Naive thymus-derived CD4-positive, alpha-beta T cell (primary cell): Measurements from ENCODE around the gene MAP3K13. TPM values are rescaled to one million over a fixed set of nuclear protein-coding genes. Genes with fewer than 3 reads are reported as not detected.

Experiments used
- ATAC-seq: fragments of 150-1000 bp; cut with Tn5 transposase; 2 replicates; pipeline ENCODE4 v1.10.0; 2021; ENCODE audit warnings: mild to moderate bottlenecking, moderate library complexity
- CTCF ChIA-PET: fragments of 350-600 bp; sonication (Branson Sonifier 250); formaldehyde crosslinking; loops from one replicate; lab custom pipeline; 2021; ENCODE audit warnings: antibody characterized with exemption; lab: Charles Lee
- POLR2A ChIA-PET: fragments of 350-600 bp; sonication (Branson Sonifier 250); formaldehyde crosslinking; loops from one replicate; lab custom pipeline; 2021; ENCODE audit warnings: antibody characterized with exemption, inconsistent platforms; lab: Charles Lee
- DNase-seq, 9 donors: peaks; one replicate each; pipeline versions ENCODE4 v3.0.0 to v3.0.0-alpha.2; 2020 to 2022; ENCODE audit warnings: mixed read lengths in 1 of 9
- H3K27ac ChIP-seq: one replicate; pipeline ENCODE4 v1.7.0; 2013; ENCODE audit warnings: mild to moderate bottlenecking, low read depth, low read length, moderate library complexity
- H3K27me3 ChIP-seq, 2 donors: one replicate each; pipeline ENCODE4 v1.7.0; 2013; ENCODE audit warnings: low read length in 2 of 2, mild to moderate bottlenecking in 2 of 2, moderate library complexity in 2 of 2; ENCODE audit not compliant: control insufficient read depth in 2 of 2, insufficient read depth in 2 of 2
- H3K36me3 ChIP-seq, 3 experiments: 1 replicate in 2 of 3; 2 replicates in 1 of 3; pipeline ENCODE4 v1.7.0; 2013; ENCODE audit warnings: low read length in 3 of 3, mild to moderate bottlenecking in 3 of 3, moderate library complexity in 1 of 3; ENCODE audit not compliant: insufficient read depth in 3 of 3, control insufficient read depth in 2 of 3
- H3K4me1 ChIP-seq, 2 donors: one replicate each; pipeline ENCODE4 v1.7.0; 2013; ENCODE audit warnings: low read length in 2 of 2, mild to moderate bottlenecking in 2 of 2, moderate library complexity in 1 of 2; ENCODE audit not compliant: control insufficient read depth in 2 of 2, insufficient read depth in 2 of 2
- H3K4me3 ChIP-seq: 2 replicates; pipeline ENCODE4 v1.7.0; 2013; ENCODE audit warnings: mild to moderate bottlenecking, low read length
- H3K9me3 ChIP-seq, 3 experiments: 1 replicate in 2 of 3; 2 replicates in 1 of 3; pipeline ENCODE4 v1.7.0; 2013; ENCODE audit warnings: low read length in 3 of 3; ENCODE audit not compliant: control insufficient read depth in 2 of 3
- H3K27ac Mint-ChIP-seq, 9 donors: one replicate each; pipeline ENCODE4 v1.8.0; 2020 to 2022; ENCODE audit warnings: mixed read lengths in 9 of 9, mild to moderate bottlenecking in 8 of 9, moderate library complexity in 5 of 9, inconsistent platforms in 2 of 9
- H3K27me3 Mint-ChIP-seq, 5 donors: one replicate each; pipeline ENCODE4 v1.8.0; 2021 to 2022; ENCODE audit warnings: mixed read lengths in 5 of 5, mild to moderate bottlenecking in 1 of 5
- H3K36me3 Mint-ChIP-seq, 5 donors: one replicate each; pipeline ENCODE4 v1.8.0; 2020 to 2022; ENCODE audit warnings: mixed read lengths in 5 of 5, mild to moderate bottlenecking in 3 of 5, inconsistent platforms in 1 of 5
- H3K4me1 Mint-ChIP-seq, 7 donors: one replicate each; pipeline ENCODE4 v1.8.0; 2020 to 2022; ENCODE audit warnings: mixed read lengths in 7 of 7, mild to moderate bottlenecking in 3 of 7, inconsistent platforms in 1 of 7
- H3K4me3 Mint-ChIP-seq, 10 donors: one replicate each; pipeline ENCODE4 v1.8.0; 2020 to 2022; ENCODE audit warnings: mild to moderate bottlenecking in 10 of 10, mixed read lengths in 10 of 10, moderate library complexity in 6 of 10, inconsistent platforms in 2 of 10
- H3K9me3 Mint-ChIP-seq, 11 donors: one replicate each; pipeline ENCODE4 v1.8.0; 2020 to 2022; ENCODE audit warnings: mixed read lengths in 11 of 11, mild to moderate bottlenecking in 4 of 11, inconsistent platforms in 1 of 11, moderate library complexity in 1 of 11
- intact Hi-C, 2 donors: fragments of 100-400 bp; cut with micrococcal nuclease; formaldehyde crosslinking; loops; one replicate each; pipeline ENCODE4 v1.15.1; 2023
- polyA plus RNA-seq, 2 donors: library from polyadenylated mRNA; unstranded; fragments of 300-500 nt; fragmentation: Illumina TruSeq; gene quantifications; one replicate each; pipeline ENCODE4 v1.2.3, GENCODE V29; 2021
- total RNA-seq, 6 experiments: library from RNA in 5 of 6; stranded (reverse) in 5 of 6; gene quantifications; 1 replicate in 5 of 6; 2 replicates in 1 of 6; pipeline ENCODE4 v1.2.3 and lab custom pipeline; 2021 to 2026

The MAP3K13 gene
- total and polyA plus RNA-seq, 7 experiments from 2014 or later: 6.2 to 53.8 (median 9.4) TPM

DNA sequence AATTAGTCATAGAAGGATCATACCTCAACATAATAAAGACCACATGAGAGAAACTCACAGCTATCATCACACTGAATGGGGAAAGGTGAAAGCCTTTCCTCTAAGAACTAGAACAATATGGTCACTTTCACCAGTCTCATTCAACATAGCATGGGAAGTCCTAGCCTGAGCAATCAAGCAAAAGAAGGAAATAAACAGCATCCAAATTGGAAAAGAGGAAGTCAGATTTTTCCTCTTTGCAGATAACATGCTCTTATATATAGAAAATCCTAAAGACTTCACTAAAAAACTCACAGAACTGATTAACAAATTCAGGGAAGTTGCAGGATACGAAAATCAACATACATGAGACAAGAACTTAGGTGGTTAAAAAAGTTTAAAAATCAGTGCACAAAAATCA lies 24.7 kb downstream of the MAP3K13 start:
- CTCF ChIA-PET: no interaction called here
- no peak for DNase-seq

DNA sequence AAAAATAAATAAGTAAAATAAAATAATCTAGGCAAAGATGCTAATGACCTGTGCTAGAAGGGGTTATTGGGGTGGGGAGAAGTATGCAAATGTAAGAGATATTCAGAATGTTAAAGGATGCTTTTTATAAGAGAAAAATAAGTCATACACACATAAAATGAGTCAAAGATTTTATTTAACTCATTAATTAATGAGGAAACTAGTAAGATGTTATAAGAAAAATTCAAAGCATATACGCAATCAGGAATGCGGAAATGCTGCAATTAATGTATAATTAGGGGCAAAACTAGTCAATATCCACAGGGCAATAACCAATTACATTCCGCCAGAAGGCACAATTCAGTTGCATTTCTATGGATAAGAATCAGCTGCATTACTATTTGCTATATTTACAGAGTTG lies 30.1 kb downstream of the MAP3K13 start:
- intact Hi-C loops: no loop called here
- ChIA-PET POLR2A (no interaction called here), CTCF (no interaction called here)
- DNase-seq (no peak), ATAC-seq (no peak)
- no peak overlapping the region for H3K4me3 ChIP-seq
- Mint-ChIP-seq H3K27ac (no peak overlapping the region), H3K4me3 (no peak overlapping the region), H3K36me3 (no peaks in the 10 kb centered on the region), H3K27me3 (peaks cover 0 to 7% (median 5%) of the 10 kb centered on the region in 5 donors), H3K9me3 (no peaks in the 10 kb centered on the region), H3K4me1 (no peaks in the 10 kb centered on the region)
- no peaks in the 10 kb centered on the region for H3K36me3 ChIP-seq
- no peaks in the 10 kb centered on the region for H3K27me3 ChIP-seq
- no peaks in the 10 kb centered on the region for H3K4me1 ChIP-seq
- H3K27ac ChIP-seq: no peak overlapping the region
- no peaks in the 10 kb centered on the region for H3K9me3 ChIP-seq

More for the DNA sequence above, 24.7 kb downstream of the MAP3K13 start:
- H3K27me3 Mint-ChIP-seq: peaks cover 8 to 19% (median 13%) of the 10 kb centered on the region in 5 donors
- no peak overlapping the region for H3K27ac ChIP-seq
- intact Hi-C loops: no loop called here
- H3K36me3 ChIP-seq: no peaks in the 10 kb centered on the region
- ATAC-seq: no peak
- no peak overlapping the region for H3K4me3 ChIP-seq
- no peaks in the 10 kb centered on the region for H3K27me3 ChIP-seq
- no peak overlapping the region for H3K4me3 Mint-ChIP-seq
- H3K4me1 ChIP-seq: no peaks in the 10 kb centered on the region
- no peaks in the 10 kb centered on the region for H3K4me1 Mint-ChIP-seq
- POLR2A ChIA-PET: no interaction called here
- no peak overlapping the region for H3K27ac Mint-ChIP-seq
- H3K36me3 Mint-ChIP-seq: no peaks in the 10 kb centered on the region
- H3K9me3 Mint-ChIP-seq: peaks cover 0 to 6% (median 5%) of the 10 kb centered on the region in 11 donors
- no peaks in the 10 kb centered on the region for H3K9me3 ChIP-seq

DNA sequence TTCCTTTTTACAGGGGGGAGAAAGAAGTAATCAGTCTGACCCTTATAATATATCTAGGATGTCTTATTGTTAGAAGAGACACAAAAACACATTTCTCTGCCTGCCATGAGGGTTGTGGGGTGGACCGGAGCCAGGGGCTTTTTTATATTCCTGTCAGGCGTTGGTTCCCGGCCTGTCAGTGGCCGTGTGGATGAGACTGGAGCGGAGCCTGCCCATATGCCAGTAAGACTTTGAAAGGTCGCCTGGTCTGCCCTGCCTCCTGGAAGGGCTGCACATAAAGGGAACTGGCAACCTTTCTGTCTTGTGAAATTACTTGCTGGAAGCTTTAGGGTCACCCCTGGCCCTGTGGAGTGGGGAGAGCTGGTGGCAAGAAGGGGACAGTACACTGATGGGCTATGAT lies 34.7 kb downstream of the MAP3K13 start:
- ChIA-PET POLR2A (no interaction called here), CTCF (no interaction called here)
- Histone ChIP-seq H3K27me3 (no peaks in the 10 kb centered on the region), H3K36me3 (no peaks in the 10 kb centered on the region), H3K4me3 (no peak overlapping the region), H3K9me3 (no peaks in the 10 kb centered on the region), H3K4me1 (no peaks in the 10 kb centered on the region), H3K27ac (no peak overlapping the region)
- H3K27me3 Mint-ChIP-seq: peaks cover 0 to 5% (median 0%) of the 10 kb centered on the region in 5 donors
- intact Hi-C loops: no loop called here
- DNase-seq (no peak), ATAC-seq (no peak)
- H3K36me3 Mint-ChIP-seq: no peaks in the 10 kb centered on the region
- H3K4me3 Mint-ChIP-seq: no peak overlapping the region
- no peak overlapping the region for H3K27ac Mint-ChIP-seq
- no peaks in the 10 kb centered on the region for H3K9me3 Mint-ChIP-seq
- no peaks in the 10 kb centered on the region for H3K4me1 Mint-ChIP-seq

DNA sequence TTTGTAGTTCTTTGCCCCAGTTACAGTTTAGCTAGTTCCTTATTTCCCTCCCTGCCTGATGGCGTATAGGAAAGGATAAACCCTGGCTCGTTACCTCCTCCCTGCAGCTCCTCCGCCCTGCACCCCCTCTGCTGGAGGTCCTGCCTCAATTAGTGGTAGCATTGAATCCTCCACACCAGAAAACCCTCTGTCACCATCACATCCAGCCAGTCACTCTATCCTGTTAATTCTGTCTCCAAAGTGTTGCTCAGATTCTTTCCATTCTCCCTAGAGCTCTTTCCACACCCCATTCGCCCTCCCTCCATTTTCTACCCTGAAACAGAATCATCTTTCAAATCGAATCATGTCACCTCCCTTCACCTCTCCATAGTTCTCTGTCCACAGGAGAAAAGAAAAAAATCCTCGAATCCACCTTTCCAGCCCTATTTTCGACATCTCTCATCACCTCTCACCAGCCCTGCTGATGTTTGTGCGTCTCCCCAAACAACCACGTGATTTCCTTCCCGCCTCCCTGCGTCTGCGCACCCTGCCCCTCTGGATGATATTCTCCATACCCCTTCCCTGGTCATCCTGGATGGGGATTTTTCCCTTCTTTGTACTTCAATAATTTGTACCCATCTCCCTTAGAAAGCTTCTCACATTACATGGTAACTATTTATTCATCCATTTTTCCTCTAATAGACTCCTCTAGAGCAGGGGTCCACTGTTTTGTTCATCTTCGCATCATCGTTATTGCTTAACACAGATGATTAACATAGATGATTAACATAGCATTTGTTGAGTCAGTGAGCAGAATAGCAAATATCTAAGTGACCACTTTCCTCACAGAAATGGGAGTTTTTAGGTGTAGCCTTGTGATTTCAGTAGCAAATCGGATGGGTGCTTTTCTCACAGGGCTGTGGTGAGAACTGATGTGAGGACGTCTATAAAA lies 37.1 kb downstream of the MAP3K13 start:
- Mint-ChIP-seq H3K27me3 (peaks cover 0 to 7% (median 5%) of the 10 kb centered on the region in 5 donors), H3K4me1 (no peaks in the 10 kb centered on the region), H3K9me3 (no peaks in the 10 kb centered on the region), H3K36me3 (no peaks in the 10 kb centered on the region), H3K4me3 (no peak overlapping the region), H3K27ac (no peak overlapping the region)
- ChIA-PET CTCF (no interaction called here), POLR2A (no interaction called here)
- H3K4me1 ChIP-seq: no peaks in the 10 kb centered on the region
- no peak for DNase-seq
- no peaks in the 10 kb centered on the region for H3K36me3 ChIP-seq
- ATAC-seq: no peak
- no peak overlapping the region for H3K4me3 ChIP-seq
- H3K27ac ChIP-seq: no peak overlapping the region
- no peaks in the 10 kb centered on the region for H3K9me3 ChIP-seq
- H3K27me3 ChIP-seq: no peaks in the 10 kb centered on the region
- intact Hi-C loops: no loop called here

DNA sequence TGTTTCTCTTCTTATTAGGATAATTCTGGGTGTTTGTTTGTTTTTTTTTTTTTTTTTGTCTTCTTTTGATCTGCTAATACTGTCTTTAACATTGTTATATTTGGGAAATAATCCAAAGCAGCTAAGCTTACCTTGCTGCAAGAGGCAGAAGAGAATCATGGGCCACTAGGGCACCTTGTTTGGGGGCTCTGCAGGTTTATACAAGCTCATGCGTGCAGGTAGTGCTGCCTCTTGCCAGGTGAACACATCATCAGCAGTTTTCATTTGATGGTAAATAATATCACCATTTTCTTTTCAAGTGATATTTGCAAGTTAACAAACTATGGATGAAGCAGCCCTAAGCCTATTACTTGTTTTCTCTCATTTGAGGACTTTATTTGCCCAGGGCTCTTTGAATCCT lies 37.9 kb downstream of the MAP3K13 start:
- H3K9me3 Mint-ChIP-seq: no peaks in the 10 kb centered on the region
- H3K27ac ChIP-seq: no peak overlapping the region
- no peak overlapping the region for H3K4me3 Mint-ChIP-seq
- H3K27me3 Mint-ChIP-seq: peaks cover 0 to 12% (median 5%) of the 10 kb centered on the region in 5 donors
- no peaks in the 10 kb centered on the region for H3K4me1 ChIP-seq
- no peaks in the 10 kb centered on the region for H3K36me3 ChIP-seq
- intact Hi-C loops: no loop called here
- ChIA-PET POLR2A (no interaction called here), CTCF (no interaction called here)
- no peaks in the 10 kb centered on the region for H3K36me3 Mint-ChIP-seq
- ATAC-seq: no peak
- no peaks in the 10 kb centered on the region for H3K27me3 ChIP-seq
- DNase-seq: no peak
- no peaks in the 10 kb centered on the region for H3K4me1 Mint-ChIP-seq
- H3K27ac Mint-ChIP-seq: no peak overlapping the region
- H3K4me3 ChIP-seq: no peak overlapping the region
- H3K9me3 ChIP-seq: no peaks in the 10 kb centered on the region

DNA sequence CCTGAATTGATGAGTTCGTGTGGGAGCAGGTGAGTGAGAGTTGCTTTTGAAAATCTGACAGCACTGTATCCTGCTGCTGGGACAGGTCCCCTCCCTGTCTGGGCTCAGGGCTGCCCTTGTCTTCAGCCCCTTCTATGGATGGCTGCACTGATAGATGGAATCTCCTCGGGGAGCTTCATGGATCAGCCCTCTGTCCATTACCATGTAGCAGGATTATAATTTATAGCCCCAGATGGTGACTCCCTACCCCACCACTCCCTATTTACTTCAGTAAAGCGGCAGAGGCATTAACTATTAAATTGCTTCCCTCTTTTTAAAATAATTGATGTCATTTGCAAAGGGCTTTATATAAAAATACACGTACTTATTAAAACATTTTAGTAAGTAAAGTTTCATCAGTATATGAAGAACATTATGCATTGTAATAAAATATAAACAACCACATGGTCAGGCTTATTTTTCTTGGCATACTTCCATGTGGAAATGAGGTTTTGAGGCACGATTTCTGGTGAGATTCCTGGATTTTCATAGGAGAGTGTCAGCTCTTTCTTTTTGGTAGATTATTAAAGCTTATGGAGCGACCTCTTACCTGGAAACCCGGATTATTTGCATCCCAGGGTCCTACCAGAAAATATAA lies 38.5 kb downstream of the MAP3K13 start:
- ATAC-seq (no peak), DNase-seq (no peak)
- Mint-ChIP-seq H3K4me3 (no peak overlapping the region), H3K27me3 (peaks cover 0 to 13% (median 5%) of the 10 kb centered on the region in 5 donors), H3K9me3 (no peaks in the 10 kb centered on the region), H3K27ac (no peak overlapping the region), H3K36me3 (no peaks in the 10 kb centered on the region), H3K4me1 (no peaks in the 10 kb centered on the region)
- Histone ChIP-seq H3K9me3 (no peaks in the 10 kb centered on the region), H3K27me3 (no peaks in the 10 kb centered on the region), H3K36me3 (no peaks in the 10 kb centered on the region), H3K4me1 (no peaks in the 10 kb centered on the region), H3K4me3 (no peak overlapping the region), H3K27ac (no peak overlapping the region)
- intact Hi-C loops: no loop called here
- ChIA-PET CTCF (no interaction called here), POLR2A (no interaction called here)
